Osteoblast (primary cell): Measurements from ENCODE around the gene GDF2. TPM values are rescaled to one million over a fixed set of nuclear protein-coding genes. Genes with fewer than 3 reads are reported as not detected.

ENCODE experiments used
- DNase-seq: peaks from one replicate; pipeline ENCODE4 v3.0.0; 2011; ENCODE audit warnings: low spot score, mixed read lengths; ENCODE audit not compliant: insufficient read length; ENCODE audit errors: missing footprints
- H2AFZ ChIP-seq: 2 replicates; pipeline ENCODE4 v1.6.0; 2011; ENCODE audit warnings: mild to moderate bottlenecking, low read length
- H3K27ac ChIP-seq: 2 replicates; pipeline ENCODE4 v1.5.1; 2011; ENCODE audit warnings: mild to moderate bottlenecking, low read depth, low read length, moderate library complexity
- H3K27me3 ChIP-seq: 2 replicates; pipeline ENCODE4 v1.6.0; 2012; ENCODE audit warnings: mild to moderate bottlenecking, control low read depth, inconsistent platforms, low read length, moderate library complexity; ENCODE audit not compliant: insufficient read depth
- H3K36me3 ChIP-seq: 2 replicates; pipeline ENCODE4 v1.5.1; 2011; ENCODE audit warnings: mild to moderate bottlenecking, low read length, control low read depth, moderate library complexity; ENCODE audit not compliant: insufficient read depth
- H3K4me1 ChIP-seq: 2 replicates; pipeline ENCODE4 v1.5.1; 2011; ENCODE audit warnings: mild to moderate bottlenecking, low read length, control low read depth, moderate library complexity; ENCODE audit not compliant: insufficient read depth
- H3K4me2 ChIP-seq: 2 replicates; pipeline ENCODE4 v1.6.0; 2011; ENCODE audit warnings: mild to moderate bottlenecking, low read length; ENCODE audit not compliant: insufficient read depth
- H3K4me3 ChIP-seq: fragments of 200-600 bp; sonication (generic); 3 replicates; pipeline ENCODE4 v1.5.1; 2012; ENCODE audit warnings: mild to moderate bottlenecking, low read length, inconsistent platforms; ENCODE audit not compliant: insufficient read depth
- H3K79me2 ChIP-seq: 2 replicates; pipeline ENCODE4 v1.6.0; 2012; ENCODE audit warnings: mild to moderate bottlenecking, low read length, control low read depth, inconsistent platforms; ENCODE audit not compliant: insufficient read depth
- H3K9me3 ChIP-seq: 2 replicates; pipeline ENCODE4 v1.5.1; 2011; ENCODE audit warnings: low read depth, low read length, control low read depth
- H4K20me1 ChIP-seq: 2 replicates; pipeline ENCODE4 v1.6.0; 2012; ENCODE audit warnings: mild to moderate bottlenecking, low read length, control low read depth; ENCODE audit not compliant: insufficient read depth
- total RNA-seq: library from RNA; depleted of rRNA; stranded (reverse); fragments of >200 nt; gene quantifications from 2 replicates; pipeline ENCODE4 v1.2.3, GENCODE V29; 2012
- TF ChIP-seq, protein P1 (sequence below): IDR thresholded peaks from 2 replicates; pipeline ENCODE4 v1.5.1; 2011; ENCODE audit warnings: mild to moderate bottlenecking, low read depth, low read length, moderate library complexity; ENCODE audit errors: extremely low read depth

Gene GDF2
- total RNA-seq, 1 donor: not detected

DNA sequence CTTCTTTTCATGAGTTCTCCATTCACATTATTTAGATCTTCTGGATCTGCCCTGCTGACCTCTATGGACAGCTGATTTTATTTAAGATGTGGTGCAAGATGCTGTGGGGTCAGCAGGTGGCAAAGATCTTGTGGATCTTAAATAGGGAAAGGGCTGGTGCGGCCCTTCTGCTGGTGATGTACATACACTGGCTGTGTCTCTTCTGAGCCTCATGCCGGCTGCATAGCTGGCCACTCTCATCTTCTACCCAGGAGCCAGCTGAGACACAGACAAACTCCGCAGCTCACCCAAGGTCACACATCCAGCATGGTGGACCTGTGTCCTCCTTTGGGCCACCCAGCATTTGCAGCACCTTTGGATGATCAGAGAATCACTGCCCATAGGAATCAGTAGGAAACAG is 35.7 kb downstream of the GDF2 start:
- no peaks in the 10 kb centered on the region for H3K79me2 ChIP-seq
- H3K4me3 ChIP-seq: no peak overlapping the region
- no peak overlapping the region for H3K4me2 ChIP-seq
- TF ChIP-seq, protein P1, sequence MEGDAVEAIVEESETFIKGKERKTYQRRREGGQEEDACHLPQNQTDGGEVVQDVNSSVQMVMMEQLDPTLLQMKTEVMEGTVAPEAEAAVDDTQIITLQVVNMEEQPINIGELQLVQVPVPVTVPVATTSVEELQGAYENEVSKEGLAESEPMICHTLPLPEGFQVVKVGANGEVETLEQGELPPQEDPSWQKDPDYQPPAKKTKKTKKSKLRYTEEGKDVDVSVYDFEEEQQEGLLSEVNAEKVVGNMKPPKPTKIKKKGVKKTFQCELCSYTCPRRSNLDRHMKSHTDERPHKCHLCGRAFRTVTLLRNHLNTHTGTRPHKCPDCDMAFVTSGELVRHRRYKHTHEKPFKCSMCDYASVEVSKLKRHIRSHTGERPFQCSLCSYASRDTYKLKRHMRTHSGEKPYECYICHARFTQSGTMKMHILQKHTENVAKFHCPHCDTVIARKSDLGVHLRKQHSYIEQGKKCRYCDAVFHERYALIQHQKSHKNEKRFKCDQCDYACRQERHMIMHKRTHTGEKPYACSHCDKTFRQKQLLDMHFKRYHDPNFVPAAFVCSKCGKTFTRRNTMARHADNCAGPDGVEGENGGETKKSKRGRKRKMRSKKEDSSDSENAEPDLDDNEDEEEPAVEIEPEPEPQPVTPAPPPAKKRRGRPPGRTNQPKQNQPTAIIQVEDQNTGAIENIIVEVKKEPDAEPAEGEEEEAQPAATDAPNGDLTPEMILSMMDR: no peak
- no peak overlapping the region for H2AFZ ChIP-seq
- H3K27me3 ChIP-seq: peaks cover 2% of the 10 kb centered on the region
- no peaks in the 10 kb centered on the region for H4K20me1 ChIP-seq
- H3K27ac ChIP-seq: no peak overlapping the region
- H3K9me3 ChIP-seq: no peaks in the 10 kb centered on the region
- no peaks in the 10 kb centered on the region for H3K36me3 ChIP-seq
- no peaks in the 10 kb centered on the region for H3K4me1 ChIP-seq
- peak; percentile 31 for DNase-seq

- Histone ChIP-seq H3K9me3 (no peaks in the 10 kb centered on the region), H3K36me3 (no peaks in the 10 kb centered on the region), H3K4me1 (no peaks in the 10 kb centered on the region), H2AFZ (no peak overlapping the region), H3K4me2 (no peak overlapping the region), H3K27ac (no peak overlapping the region), H3K79me2 (no peaks in the 10 kb centered on the region), H3K27me3 (peaks cover 2% of the 10 kb centered on the region), H3K4me3 (no peak overlapping the region), H4K20me1 (no peaks in the 10 kb centered on the region)
- DNase-seq: peak; percentile 45
- TF ChIP-seq, protein P1: no peak
Observed at GRCh38 chr10:47358457-47358856, 36.2 kb downstream of the GDF2 start.

GRCh38 chr10:47359101-47359500 is 36.8 kb downstream of the GDF2 start:
- H3K9me3 ChIP-seq: no peaks in the 10 kb centered on the region
- H3K36me3 ChIP-seq: no peaks in the 10 kb centered on the region
- DNase-seq: peak; percentile 4
- H3K4me1 ChIP-seq: no peaks in the 10 kb centered on the region
- no peak overlapping the region for H2AFZ ChIP-seq
- no peaks in the 10 kb centered on the region for H4K20me1 ChIP-seq
- H3K4me2 ChIP-seq: no peak overlapping the region
- peaks cover 2% of the 10 kb centered on the region for H3K27me3 ChIP-seq
- H3K79me2 ChIP-seq: no peaks in the 10 kb centered on the region
- TF ChIP-seq, protein P1: no peak
- no peak overlapping the region for H3K27ac ChIP-seq
- no peak overlapping the region for H3K4me3 ChIP-seq

- H3K27me3 ChIP-seq: peaks cover 2% of the 10 kb centered on the region
- H2AFZ ChIP-seq: no peak overlapping the region
- no peaks in the 10 kb centered on the region for H3K36me3 ChIP-seq
- no peaks in the 10 kb centered on the region for H3K79me2 ChIP-seq
- no peak overlapping the region for H3K4me3 ChIP-seq
- TF ChIP-seq, protein P1: no peak
- H3K27ac ChIP-seq: no peak overlapping the region
- H3K4me1 ChIP-seq: no peaks in the 10 kb centered on the region
- no peaks in the 10 kb centered on the region for H4K20me1 ChIP-seq
- H3K9me3 ChIP-seq: no peaks in the 10 kb centered on the region
- DNase-seq: peak; percentile 60
- no peak overlapping the region for H3K4me2 ChIP-seq
Observed at GRCh38 chr10:47359626-47360418, 37.6 kb downstream of the GDF2 start.
